ENCODE data around the gene LIN7B. TPM values are rescaled to one million over a fixed set of nuclear protein-coding genes. Genes with fewer than 3 reads are reported as not detected.

Gene LIN7B
- total and polyA plus RNA-seq, 2 of the 13 experiments (the other 11 are each of a cell fraction or from before 2014, with no cell fraction given) = 5.3 to 7.6 TPM

DNA sequence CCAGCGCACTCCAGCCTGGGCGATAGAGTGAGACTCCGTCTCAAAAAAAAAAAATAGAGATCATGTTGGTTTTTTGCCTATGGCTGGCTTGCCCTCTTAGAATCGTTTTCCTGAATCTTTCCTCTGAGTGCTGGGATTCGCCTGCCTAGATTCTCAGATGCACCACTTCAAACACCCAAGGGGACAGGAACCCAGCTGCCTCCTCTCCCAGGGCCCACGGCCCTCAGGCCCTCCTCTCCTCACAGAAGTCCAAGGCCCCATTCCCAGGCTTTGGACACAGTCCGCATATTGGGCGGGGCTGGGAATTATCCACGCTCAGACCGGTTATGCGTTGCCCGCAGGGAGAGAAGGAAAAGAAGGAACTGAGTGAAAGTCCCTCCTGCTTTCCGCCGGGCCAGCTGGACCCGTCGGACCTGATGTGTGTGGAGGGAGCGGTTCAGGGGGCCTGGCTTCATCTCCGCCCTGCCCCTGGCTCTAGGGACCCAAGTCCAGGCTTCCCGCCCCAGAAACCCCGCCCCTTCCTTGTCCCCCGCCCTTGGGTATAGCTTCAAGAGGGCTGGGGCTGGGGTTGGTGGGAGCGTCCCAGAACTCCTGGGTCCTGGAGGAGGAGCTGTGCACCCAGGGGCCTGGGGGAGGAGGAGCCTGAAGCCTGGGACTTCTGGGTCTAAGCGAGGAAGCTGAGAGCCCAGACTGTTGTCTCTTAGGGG, 11.0 kb downstream of the LIN7B start (continued):
- TF ChIP-seq HDAC2 (CRISPR knock-in tag; IDR thresholded peaks at IDR 0.05) (peak; percentile 56), KLF15 (CRISPR knock-in tag; IDR thresholded peaks at IDR 0.05; ENCODE audit: borderline replicate concordance) (no peak), ZNF501 (CRISPR knock-in tag; IDR thresholded peaks at IDR 0.05) (peak; percentile 58; the same call in 1 of the 2 replicates), PAX8 (CRISPR knock-in tag; IDR thresholded peaks at IDR 0.05; ENCODE audit: borderline replicate concordance) (no peak), ADNP (CRISPR knock-in tag; IDR thresholded peaks at IDR 0.05) (no peak), MED1 (CRISPR knock-in tag; IDR thresholded peaks at IDR 0.05) (no peak), BORCS8-MEF2B (CRISPR knock-in tag; IDR thresholded peaks at IDR 0.05) (peak; percentile 19; the same call in 1 of the 2 replicates), SP5 (CRISPR knock-in tag; IDR thresholded peaks at IDR 0.05; ENCODE audit: borderline replicate concordance, low read depth) (0 out of 2 replicates have a peak, but pooled peaks have one; percentile 56), SNAI1 (CRISPR knock-in tag; IDR thresholded peaks at IDR 0.05; ENCODE audit: borderline replicate concordance) (0 out of 2 replicates have a peak, but pooled peaks have one; percentile 62), CAMTA2 (CRISPR knock-in tag; IDR thresholded peaks at IDR 0.05; ENCODE audit: borderline replicate concordance) (no peak), YY1 (IDR thresholded peaks at IDR 0.05; ENCODE audit: insufficient read depth, insufficient replicate concordance, low read depth, low read length) (peak; percentile 17), POLR2G (IDR thresholded peaks at IDR 0.05; ENCODE audit: low read depth, low read length) (peak; percentile 53), GABPB1 (CRISPR knock-in tag; IDR thresholded peaks at IDR 0.05) (peak; percentile 59)
- TF ChIP-seq, protein P1, sequence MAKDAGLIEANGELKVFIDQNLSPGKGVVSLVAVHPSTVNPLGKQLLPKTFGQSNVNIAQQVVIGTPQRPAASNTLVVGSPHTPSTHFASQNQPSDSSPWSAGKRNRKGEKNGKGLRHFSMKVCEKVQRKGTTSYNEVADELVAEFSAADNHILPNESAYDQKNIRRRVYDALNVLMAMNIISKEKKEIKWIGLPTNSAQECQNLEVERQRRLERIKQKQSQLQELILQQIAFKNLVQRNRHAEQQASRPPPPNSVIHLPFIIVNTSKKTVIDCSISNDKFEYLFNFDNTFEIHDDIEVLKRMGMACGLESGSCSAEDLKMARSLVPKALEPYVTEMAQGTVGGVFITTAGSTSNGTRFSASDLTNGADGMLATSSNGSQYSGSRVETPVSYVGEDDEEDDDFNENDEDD (CRISPR knock-in tag; IDR thresholded peaks at IDR 0.05; ENCODE audit: borderline replicate concordance) = peak; percentile 75; the same call in 1 of the 2 replicates
- TF ChIP-seq, protein P2, sequence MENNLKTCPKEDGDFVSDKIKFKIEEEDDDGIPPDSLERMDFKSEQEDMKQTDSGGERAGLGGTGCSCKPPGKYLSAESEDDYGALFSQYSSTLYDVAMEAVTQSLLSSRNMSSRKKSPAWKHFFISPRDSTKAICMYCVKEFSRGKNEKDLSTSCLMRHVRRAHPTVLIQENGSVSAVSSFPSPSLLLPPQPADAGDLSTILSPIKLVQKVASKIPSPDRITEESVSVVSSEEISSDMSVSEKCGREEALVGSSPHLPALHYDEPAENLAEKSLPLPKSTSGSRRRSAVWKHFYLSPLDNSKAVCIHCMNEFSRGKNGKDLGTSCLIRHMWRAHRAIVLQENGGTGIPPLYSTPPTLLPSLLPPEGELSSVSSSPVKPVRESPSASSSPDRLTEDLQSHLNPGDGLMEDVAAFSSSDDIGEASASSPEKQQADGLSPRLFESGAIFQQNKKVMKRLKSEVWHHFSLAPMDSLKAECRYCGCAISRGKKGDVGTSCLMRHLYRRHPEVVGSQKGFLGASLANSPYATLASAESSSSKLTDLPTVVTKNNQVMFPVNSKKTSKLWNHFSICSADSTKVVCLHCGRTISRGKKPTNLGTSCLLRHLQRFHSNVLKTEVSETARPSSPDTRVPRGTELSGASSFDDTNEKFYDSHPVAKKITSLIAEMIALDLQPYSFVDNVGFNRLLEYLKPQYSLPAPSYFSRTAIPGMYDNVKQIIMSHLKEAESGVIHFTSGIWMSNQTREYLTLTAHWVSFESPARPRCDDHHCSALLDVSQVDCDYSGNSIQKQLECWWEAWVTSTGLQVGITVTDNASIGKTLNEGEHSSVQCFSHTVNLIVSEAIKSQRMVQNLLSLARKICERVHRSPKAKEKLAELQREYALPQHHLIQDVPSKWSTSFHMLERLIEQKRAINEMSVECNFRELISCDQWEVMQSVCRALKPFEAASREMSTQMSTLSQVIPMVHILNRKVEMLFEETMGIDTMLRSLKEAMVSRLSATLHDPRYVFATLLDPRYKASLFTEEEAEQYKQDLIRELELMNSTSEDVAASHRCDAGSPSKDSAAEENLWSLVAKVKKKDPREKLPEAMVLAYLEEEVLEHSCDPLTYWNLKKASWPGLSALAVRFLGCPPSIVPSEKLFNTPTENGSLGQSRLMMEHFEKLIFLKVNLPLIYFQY (CRISPR knock-in tag; IDR thresholded peaks at IDR 0.05; ENCODE audit: borderline replicate concordance) = peak; percentile 70; the same call in 1 of the 2 replicates
- TF ChIP-seq, protein P3, sequence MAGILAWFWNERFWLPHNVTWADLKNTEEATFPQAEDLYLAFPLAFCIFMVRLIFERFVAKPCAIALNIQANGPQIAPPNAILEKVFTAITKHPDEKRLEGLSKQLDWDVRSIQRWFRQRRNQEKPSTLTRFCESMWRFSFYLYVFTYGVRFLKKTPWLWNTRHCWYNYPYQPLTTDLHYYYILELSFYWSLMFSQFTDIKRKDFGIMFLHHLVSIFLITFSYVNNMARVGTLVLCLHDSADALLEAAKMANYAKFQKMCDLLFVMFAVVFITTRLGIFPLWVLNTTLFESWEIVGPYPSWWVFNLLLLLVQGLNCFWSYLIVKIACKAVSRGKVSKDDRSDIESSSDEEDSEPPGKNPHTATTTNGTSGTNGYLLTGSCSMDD (CRISPR knock-in tag; IDR thresholded peaks at IDR 0.05) = no peak
- TF ChIP-seq, protein P4, sequence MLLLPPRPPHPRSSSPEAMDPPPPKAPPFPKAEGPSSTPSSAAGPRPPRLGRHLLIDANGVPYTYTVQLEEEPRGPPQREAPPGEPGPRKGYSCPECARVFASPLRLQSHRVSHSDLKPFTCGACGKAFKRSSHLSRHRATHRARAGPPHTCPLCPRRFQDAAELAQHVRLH (CRISPR knock-in tag; IDR thresholded peaks at IDR 0.05; ENCODE audit: borderline replicate concordance, low read depth) = peak; percentile 19; the same call in 1 of the 2 replicates
- TF ChIP-seq, protein P5, sequence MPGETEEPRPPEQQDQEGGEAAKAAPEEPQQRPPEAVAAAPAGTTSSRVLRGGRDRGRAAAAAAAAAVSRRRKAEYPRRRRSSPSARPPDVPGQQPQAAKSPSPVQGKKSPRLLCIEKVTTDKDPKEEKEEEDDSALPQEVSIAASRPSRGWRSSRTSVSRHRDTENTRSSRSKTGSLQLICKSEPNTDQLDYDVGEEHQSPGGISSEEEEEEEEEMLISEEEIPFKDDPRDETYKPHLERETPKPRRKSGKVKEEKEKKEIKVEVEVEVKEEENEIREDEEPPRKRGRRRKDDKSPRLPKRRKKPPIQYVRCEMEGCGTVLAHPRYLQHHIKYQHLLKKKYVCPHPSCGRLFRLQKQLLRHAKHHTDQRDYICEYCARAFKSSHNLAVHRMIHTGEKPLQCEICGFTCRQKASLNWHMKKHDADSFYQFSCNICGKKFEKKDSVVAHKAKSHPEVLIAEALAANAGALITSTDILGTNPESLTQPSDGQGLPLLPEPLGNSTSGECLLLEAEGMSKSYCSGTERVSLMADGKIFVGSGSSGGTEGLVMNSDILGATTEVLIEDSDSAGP (CRISPR knock-in tag; IDR thresholded peaks at IDR 0.05; ENCODE audit: borderline replicate concordance) = peak; percentile 75; the same call in 1 of the 2 replicates
- TF ChIP-seq, protein P6, sequence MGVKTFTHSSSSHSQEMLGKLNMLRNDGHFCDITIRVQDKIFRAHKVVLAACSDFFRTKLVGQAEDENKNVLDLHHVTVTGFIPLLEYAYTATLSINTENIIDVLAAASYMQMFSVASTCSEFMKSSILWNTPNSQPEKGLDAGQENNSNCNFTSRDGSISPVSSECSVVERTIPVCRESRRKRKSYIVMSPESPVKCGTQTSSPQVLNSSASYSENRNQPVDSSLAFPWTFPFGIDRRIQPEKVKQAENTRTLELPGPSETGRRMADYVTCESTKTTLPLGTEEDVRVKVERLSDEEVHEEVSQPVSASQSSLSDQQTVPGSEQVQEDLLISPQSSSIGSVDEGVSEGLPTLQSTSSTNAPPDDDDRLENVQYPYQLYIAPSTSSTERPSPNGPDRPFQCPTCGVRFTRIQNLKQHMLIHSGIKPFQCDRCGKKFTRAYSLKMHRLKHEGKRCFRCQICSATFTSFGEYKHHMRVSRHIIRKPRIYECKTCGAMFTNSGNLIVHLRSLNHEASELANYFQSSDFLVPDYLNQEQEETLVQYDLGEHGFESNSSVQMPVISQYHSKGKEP (CRISPR knock-in tag; IDR thresholded peaks at IDR 0.05) = no peak

Data from HepG2 (cell line).